ENCODE measurements around the gene SDCBP2. TPM values are rescaled to one million over a fixed set of nuclear protein-coding genes. Genes with fewer than 3 reads are reported as not detected.
A peak's percentile ranks its signal among the peaks of the same experiment; 100 is the strongest.

SDCBP2 gene
- total RNA-seq, 4 donors from 2014 or later: 1.3 to 2.9 (median 2.1) TPM

DNA sequence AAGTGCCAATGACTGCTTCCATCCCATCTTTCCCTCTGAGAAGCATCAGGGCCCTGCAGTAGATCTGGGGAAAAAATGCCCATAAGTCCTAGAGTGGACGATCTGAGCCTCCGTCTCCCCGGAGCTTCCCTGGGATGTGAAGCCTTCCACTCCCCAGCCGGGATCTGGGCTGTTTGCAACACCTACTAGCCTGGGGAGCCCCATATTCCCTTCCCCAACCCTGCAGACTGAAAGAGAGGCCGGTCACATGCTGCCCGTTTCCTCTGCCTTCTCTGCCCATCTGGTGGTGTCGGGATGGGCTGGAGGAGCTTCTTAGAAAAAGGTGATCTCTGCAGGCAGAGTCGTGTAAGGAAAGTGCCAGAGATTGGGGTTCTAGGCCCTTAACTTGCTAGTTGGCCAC lies 61.8 kb downstream of the SDCBP2 start:
- TF ChIP-seq, protein P1, sequence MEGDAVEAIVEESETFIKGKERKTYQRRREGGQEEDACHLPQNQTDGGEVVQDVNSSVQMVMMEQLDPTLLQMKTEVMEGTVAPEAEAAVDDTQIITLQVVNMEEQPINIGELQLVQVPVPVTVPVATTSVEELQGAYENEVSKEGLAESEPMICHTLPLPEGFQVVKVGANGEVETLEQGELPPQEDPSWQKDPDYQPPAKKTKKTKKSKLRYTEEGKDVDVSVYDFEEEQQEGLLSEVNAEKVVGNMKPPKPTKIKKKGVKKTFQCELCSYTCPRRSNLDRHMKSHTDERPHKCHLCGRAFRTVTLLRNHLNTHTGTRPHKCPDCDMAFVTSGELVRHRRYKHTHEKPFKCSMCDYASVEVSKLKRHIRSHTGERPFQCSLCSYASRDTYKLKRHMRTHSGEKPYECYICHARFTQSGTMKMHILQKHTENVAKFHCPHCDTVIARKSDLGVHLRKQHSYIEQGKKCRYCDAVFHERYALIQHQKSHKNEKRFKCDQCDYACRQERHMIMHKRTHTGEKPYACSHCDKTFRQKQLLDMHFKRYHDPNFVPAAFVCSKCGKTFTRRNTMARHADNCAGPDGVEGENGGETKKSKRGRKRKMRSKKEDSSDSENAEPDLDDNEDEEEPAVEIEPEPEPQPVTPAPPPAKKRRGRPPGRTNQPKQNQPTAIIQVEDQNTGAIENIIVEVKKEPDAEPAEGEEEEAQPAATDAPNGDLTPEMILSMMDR (IDR thresholded peaks at IDR 0.05 in 4 of 5, conservative IDR thresholded peaks at IDR 0.05 in 1 of 5): no peak
- no peak for TF ChIP-seq POLR2A (IDR thresholded peaks at IDR 0.05)
- peak overlapping the region in 1 of 4 donors; percentile 72 for H3K27ac ChIP-seq
- no peak for ATAC-seq

DNA sequence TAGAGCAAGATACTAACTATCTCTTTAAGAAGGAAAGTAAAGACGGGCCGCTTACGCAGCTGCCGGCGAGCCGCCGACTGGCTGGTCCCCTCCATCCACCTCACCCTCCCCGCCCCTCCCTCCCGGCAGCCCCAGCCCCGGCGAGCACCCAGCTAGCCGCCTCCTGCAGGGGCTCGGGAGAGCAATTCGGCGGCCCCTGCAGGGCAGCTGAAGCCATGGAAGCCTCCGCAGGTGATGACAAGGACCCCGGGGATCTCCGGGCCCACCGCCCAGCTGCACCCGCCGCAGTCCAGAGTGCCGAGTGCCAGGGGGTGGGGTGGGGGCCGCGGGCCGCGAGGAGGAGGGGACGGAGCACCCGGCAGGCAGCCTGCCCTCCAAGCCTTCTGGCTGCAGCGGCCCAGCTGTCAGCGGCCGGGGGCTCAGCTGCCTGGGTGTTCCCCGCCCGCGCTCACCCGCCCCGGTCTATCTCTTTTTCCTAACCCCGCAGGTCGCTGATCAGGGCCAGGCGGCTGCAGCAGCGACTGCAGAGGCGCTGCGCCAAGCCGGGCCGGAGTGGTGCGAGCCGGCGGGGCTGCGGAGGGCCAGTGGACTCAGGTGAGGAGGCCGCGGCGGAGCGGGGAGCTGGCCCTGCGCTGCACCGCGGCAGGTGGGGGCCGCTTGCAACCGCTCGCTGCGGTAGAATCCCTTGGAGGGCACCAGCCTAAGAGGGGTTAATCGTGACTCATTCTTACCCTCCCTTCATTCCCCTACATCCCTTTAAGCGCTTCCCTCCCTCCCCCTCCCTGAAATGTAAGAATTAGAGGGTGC lies 62.6 kb downstream of the SDCBP2 start, which contains the start of gene SNPH:
Gene SNPH (plus strand): TSS at position 128 of the 807 bp plus-strand sequence. CDS start 29,946 bp downstream, outside the sequence.
- Histone ChIP-seq H3K4me1 (peaks cover 3 to 10% of the 10 kb centered on the region in 2 donors), H3K27ac (peak within 1 kb of the TSS; percentile 13 to 72 (median 62)), H3K4me3 (peak within 1 kb of the TSS; percentile 68 to 88 (median 84)), H3K9me3 (no peaks in the 10 kb centered on the region), H3K36me3 (no peaks in the 10 kb centered on the region), H3K27me3 (no peaks in the 10 kb centered on the region)
- intact Hi-C loops (cut with DNase I; ENCODE audit: low total_unique reads): no loop called here
- TF ChIP-seq POLR2A (IDR thresholded peaks at IDR 0.05): peak in 1 of 2 donors; percentile 17
- TF ChIP-seq, protein P1 (IDR thresholded peaks at IDR 0.05 in 4 of 5, conservative IDR thresholded peaks at IDR 0.05 in 1 of 5): peak in 2 of 5 experiments; percentile 14 to 15
- ATAC-seq: peak; percentile 86 to 93
- peak; percentile 63 to 73 for DNase-seq
- in situ Hi-C loops (cut with MboI; ENCODE audit: low sequenced_read_pairs in 4 of 4): no loop called here

More for the DNA sequence above, 61.8 kb downstream of the SDCBP2 start:
- H3K36me3 ChIP-seq: no peaks in the 10 kb centered on the region
- in situ Hi-C loops (cut with MboI; ENCODE audit: low sequenced_read_pairs in 4 of 4): no loop called here
- DNase-seq: no peak
- H3K9me3 ChIP-seq: no peaks in the 10 kb centered on the region
- H3K27me3 ChIP-seq: no peaks in the 10 kb centered on the region
- H3K4me3 ChIP-seq: peak overlapping the region in 2 of 4 donors; percentile 82 to 87
- intact Hi-C loops (cut with DNase I; ENCODE audit: low total_unique reads): no loop called here
- peaks cover 3 to 10% of the 10 kb centered on the region in 2 donors for H3K4me1 ChIP-seq

DNA sequence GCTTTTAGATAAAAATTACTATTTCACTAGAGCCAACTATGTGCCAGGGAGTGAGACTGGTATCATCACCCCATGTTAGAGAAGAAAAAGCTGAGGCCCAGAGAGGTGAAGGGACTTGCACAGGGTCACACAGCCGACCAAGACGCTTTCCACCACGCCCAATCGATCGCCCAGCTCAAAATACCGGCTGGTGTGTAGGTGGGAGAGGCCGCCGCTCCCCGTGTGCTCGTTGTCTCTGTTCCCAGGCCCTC lies 63.1 kb downstream of the SDCBP2 start:
- DNase-seq (no peak), ATAC-seq (no peak)
- TF ChIP-seq, protein P1 (IDR thresholded peaks at IDR 0.05 in 4 of 5, conservative IDR thresholded peaks at IDR 0.05 in 1 of 5): no peak
- TF ChIP-seq POLR2A (IDR thresholded peaks at IDR 0.05): peak in 1 of 2 donors; percentile 36
- no peaks in the 10 kb centered on the region for H3K9me3 ChIP-seq
- peaks cover 3 to 10% of the 10 kb centered on the region in 2 donors for H3K4me1 ChIP-seq
- intact Hi-C loops (cut with DNase I; ENCODE audit: low total_unique reads): no loop called here
- H3K27me3 ChIP-seq: peaks cover 0 to 3% (median 0%) of the 10 kb centered on the region in 3 donors
- H3K4me3 ChIP-seq: peak overlapping the region; percentile 68 to 88 (median 84)
- in situ Hi-C loops (cut with MboI; ENCODE audit: low sequenced_read_pairs in 4 of 4): no loop called here
- peak overlapping the region; percentile 13 to 72 (median 62) for H3K27ac ChIP-seq
- no peaks in the 10 kb centered on the region for H3K36me3 ChIP-seq

DNA sequence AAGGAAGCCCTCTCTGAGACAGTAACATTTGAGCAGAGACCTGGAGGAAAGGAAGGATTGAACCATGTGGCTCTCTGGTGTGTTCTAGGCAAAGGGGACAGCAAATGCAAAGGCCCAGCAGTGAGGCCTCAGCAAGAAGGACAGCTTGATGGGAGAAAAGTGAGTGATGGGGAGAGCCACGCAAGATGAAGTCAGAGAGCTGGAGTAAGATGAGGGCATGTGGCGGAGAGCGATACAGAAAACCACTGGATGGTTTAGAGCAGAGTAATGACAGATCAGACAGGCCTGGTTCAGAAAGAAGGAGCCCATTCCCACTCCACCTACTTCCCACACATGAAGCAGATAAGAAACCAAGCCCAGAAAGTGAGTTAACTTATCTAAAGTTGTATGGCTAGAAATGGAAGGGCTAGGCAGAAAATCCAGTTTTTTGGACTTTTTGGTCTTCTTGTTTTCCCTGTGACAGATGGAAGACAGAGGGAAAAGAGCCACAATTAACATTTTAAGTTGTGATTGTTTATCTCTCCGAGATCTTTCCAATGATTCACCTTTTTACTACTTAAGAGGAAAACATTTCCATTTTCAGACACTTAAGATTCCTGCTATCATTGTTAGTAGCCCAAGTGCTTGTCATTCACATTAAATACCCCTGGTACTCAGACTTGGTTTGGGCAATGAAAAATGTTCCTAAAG lies 63.6 kb downstream of the SDCBP2 start:
- Histone ChIP-seq H3K27ac (peak overlapping the region in 3 of 4 donors; percentile 53 to 72 (median 72)), H3K4me1 (peaks cover 3 to 10% of the 10 kb centered on the region in 2 donors), H3K9me3 (no peaks in the 10 kb centered on the region), H3K4me3 (peak overlapping the region; percentile 68 to 88 (median 84)), H3K27me3 (peaks cover 0 to 6% (median 0%) of the 10 kb centered on the region in 3 donors), H3K36me3 (no peaks in the 10 kb centered on the region)
- DNase-seq: no peak
- intact Hi-C loops (cut with DNase I; ENCODE audit: low total_unique reads): no loop called here
- no peak for ATAC-seq
- TF ChIP-seq, protein P1 (IDR thresholded peaks at IDR 0.05 in 4 of 5, conservative IDR thresholded peaks at IDR 0.05 in 1 of 5): no peak
- TF ChIP-seq POLR2A (IDR thresholded peaks at IDR 0.05): no peak
- in situ Hi-C loops (cut with MboI; ENCODE audit: low sequenced_read_pairs in 4 of 4): no loop called here
